KG1 (cell line): ENCODE results near the gene AQP3.
"Not testable (repeated sequence)": the region's sequence is repeated elsewhere in the genome, so short reads cannot be mapped to it uniquely, and the experiment has no call there.

ENCODE experiments used
- DNase-seq: peaks from one replicate; lab custom pipeline; 2025; lab: John Stamatoyannopoulos, UW

Gene AQP3

DNA sequence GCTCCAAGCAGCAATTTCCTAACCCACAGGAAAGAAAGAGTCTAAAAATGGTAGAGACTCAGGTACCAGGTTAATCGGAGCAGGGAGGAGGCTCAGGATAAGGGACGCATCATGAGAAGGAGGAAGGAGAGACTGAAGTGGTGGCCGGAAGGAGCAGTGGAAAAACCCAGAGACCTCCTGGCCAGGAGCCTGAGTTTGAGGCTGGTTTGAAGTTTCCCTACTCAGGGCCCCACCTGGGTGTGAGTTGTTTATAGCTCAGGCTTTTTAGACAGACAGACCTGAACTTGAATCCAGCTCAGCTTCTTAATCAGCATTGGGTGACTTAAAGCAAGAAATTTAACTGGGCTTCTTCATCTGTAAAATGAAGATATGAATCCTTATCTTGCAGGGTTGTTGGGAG, 33.1 kb downstream of the AQP3 start:
- DNase-seq, result no peak

DNA sequence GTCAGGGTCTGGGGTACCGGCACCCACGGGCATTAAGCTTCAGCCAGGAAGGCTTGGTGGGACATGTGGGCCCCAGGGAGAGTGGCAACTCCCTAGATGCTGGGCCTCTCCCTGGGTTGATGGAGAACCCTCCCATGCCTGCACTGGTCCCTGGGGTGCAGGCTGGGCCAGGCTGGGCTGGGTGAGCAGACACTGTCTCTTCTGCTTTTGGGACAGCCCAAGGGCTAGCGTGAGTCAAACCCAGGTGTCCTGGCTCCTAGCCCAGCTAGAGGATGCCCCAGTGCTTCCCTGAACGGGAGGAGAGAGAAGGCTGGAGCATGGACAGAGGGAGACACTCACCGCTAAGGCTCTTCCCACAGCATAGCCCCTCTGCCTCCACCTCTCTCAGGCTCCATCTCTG, 39.3 kb downstream of the AQP3 start:
- no peak for DNase-seq

DNA sequence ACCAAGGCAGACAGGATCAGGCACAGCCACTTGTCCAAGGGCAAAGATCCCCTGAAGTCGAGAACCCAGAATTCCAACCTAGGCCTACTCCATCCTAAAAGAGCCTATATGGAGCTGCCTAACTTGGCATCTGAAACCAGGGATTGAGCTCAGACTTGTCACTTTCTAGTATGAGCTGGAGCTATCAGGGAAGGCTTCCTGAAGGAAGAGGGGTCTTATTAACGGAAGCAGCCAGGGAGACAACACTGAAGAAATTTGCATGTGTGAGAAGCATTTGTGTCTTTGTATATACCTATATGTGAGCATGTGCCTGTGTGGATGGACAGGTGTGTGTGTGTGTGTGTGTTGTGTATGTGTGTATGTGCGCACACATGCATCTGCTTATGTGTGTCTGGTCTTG, 40.3 kb downstream of the AQP3 start:
- DNase-seq, result no peak

DNA sequence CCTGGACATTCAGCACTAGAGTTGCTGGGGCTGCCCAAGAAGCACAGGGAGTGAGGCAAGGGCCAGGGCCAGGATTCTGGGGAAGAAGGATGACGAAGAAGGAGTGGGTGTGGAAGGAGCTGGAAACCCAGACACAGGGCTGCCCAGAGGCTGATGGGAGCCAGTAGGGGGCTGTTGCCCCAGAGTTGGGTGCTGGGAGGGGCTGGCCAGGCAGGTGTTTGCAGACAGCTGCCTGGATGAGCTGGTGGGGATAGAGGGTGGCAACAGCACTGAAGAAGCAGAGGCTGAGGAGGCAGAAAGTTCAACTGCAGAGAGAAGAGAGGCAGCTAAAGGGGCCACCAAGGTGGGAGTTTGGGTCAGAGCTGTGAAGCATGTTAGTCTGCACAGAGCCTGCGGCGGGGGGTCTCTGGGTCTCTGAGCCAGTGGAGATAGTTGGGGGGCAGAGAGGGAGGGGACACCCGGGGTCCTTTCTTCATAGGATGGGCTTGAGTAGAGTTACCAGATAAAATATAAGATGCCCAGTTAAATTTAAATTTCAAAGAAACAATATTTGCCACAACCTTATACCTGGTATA, 42.5 kb downstream of the AQP3 start:
- DNase-seq, result no peak

DNA sequence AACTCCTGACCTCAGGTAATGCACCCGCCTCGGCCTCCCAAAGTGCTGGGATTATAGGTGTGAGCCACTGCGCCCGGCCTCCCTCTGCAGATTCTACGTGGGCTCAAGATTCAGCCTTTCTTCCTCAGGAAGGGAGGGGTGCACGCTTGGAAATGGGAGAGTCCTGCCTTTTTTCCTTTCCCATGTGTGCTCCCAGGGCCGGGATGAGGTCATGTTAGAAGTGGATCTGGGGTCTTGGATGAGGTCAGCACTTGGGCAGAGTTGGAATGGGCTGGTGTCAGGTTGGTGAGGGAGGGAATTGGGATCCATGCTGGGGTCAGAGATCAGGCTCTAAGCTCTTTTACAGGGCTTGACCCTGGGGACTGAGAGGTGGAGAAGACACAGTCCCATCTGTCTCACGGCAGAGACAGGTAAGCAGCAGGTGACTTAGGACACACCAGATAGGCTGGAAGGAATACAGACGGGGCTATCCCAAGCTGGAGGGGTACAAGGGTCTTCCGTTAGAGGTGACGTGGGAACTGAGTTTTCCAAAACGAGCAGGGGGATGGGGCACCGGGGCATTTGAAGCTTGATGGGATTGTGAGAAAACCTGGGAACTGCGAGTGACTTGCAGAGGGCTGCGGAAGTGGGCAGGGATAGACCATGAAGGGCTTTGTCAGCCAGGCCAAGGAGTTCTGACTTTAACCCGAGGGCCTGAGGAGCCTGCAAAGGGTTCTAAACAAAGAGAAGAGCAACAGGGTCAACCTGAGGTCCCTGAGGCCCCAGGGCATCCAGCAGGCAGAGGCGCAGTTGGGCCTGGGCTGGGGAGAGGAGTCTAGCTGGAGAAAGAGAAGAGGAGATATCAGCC, 43.2 kb downstream of the AQP3 start:
- DNase-seq, result no peak

DNA sequence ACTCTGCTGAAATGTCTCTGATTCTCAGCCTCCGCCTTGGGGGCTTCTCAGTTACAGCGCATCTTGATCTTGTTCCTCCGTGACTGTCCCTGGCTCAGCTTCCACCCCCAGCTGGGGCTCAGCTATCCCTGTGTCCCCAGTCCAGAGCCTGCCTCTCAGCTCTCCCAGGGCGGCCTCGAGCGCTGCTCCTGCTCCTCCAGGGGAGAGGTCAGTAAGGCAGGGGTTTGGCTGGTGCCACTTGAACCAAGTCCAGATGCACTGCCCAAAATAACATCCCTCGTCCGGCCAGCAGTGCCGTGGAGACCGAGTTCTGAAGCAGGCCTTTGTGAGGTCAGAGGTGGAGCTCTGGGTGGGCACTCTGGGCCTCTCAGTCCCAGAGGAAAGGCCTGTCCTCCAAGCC, 45.0 kb downstream of the AQP3 start, which contains the start of gene AQP7:
AQP7 (minus strand) TSS at position 198 of the 400 bp plus-strand sequence. CDS start 1,306 bp downstream, outside the sequence.
- DNase-seq, result not testable (repeated sequence)

DNA sequence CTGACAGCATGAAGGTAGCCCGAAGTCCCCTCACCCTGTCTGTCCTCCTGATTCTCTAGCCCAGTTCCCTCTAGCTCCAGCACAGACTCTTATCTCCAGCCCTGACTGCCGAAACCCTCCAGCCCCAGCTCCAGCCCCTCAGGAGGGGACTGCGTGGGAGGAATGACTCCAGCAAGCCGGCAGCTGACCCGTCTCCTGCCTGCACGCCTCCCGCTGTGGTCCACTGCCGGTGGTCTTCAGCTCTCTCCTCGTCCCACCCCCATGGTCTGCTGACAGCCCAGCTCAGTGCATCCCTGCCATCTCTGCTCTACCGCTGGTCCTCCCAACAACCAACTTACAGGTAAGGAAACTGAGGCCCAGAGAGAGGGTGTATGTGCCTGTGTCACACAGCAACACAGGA, 45.6 kb downstream of the AQP3 start:
- DNase-seq, result not testable (repeated sequence)

DNA sequence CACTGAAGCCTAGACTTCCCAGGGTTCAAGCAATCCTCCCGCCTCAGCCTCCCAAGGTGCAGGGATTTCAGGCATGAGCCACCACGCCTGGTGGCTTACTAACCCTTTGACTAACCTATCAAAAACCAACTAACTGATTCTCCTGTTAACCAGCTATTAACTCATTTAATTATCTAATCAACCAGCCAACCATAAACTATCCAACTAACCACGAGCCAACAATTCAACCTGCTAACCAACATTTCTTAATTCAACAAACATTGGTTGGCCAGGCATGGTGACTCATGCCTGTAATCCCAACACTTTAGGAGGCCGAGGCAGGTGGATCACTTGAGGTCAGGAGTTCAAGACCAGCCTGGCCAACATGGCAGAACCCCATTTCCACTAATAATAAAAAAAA, 48.3 kb downstream of the AQP3 start:
- DNase-seq, result not testable (repeated sequence)

DNA sequence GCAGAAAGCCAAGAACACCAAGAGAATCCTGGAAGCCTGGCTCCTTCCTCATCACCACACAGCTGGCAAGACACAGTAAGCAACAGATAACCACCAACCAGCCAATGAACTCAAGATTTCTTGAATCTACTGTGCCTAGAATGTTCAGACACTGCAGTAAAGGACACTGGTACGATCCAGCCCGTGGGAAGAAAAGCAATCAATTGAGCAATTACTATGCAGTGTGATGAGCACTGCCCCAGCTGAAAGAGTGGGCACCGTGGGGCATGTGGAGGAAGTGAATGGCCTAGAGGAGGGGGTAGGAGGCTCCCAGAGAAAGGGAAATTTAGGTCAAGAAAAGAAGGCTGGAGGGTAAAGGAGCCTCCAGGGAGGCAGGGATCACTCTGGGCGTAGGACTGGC, 49.6 kb downstream of the AQP3 start:
- not testable (repeated sequence) for DNase-seq

DNA sequence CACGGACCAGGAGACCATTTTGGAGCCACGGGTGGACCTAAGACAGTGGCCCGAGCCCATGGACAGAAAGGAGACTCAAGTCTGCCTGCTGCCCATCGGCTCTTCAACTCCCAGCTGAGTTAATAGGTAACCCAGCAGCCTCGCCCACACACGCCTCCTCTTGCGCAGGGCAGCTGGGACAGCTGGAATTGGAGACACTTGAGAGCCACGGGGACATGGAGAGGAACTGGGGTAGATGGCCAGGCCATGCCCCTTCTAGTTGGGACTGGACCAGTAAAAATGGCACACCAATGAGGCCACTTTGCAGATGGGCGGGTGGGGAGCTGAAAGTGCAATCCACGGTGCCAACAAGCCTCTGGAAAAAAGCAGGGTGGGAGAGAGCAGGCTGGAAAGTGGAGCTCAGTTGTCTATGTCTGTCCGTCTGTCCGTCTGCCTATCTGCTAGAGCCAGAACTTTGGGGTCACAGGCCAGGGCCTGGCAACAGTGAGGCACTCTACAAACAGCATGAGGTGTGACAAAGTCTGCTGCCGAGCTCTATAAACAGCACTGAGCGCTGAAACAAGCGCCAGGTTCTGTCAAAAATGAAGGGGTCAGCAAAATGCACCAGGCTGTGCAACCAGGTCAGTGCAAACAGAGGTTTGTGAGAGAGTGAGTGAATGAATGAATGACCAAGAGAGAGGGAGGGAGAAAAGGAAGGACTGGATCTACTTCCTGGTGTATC, 52.1 kb downstream of the AQP3 start:
- not testable (repeated sequence) for DNase-seq

DNA sequence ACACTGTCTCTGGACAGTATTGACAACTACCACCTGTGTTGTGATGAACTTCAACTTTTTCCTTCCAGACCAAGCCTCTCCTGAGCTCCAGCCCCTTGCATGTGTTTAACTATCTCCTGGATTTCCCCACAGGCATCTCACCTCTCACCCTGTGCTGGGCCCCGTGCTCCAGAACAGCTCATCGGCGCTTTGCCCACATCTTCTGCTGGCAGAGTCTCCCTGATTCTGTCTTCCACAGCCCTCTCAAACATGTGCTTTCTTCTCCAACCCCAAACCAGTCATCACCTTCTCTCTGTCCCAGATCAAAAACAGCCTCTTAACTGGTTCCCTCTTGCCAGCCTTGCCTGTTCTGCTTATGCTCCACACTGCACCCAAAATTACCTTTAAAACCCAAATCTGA, 53.4 kb downstream of the AQP3 start:
- not testable (repeated sequence) for DNase-seq

DNA sequence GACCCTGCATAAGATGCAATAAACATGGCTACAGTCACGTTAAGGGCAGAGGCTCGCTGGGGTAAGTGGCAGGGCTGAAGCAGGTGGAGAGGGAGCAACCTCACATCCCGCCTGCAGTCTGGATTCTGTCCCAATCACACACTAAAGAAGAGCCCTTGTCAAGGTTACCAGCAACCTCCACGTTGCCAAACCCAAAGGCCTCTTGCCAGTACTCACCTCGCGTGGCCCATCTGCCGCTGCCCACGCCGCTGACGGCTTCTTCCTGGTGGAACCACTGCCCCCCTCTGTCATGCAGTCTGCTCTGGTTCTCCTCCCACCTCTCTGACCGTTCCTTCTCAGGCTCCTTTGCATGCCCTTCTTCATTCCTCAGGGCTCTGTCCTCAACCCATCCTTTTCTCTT, 53.8 kb downstream of the AQP3 start:
- no peak for DNase-seq

DNA sequence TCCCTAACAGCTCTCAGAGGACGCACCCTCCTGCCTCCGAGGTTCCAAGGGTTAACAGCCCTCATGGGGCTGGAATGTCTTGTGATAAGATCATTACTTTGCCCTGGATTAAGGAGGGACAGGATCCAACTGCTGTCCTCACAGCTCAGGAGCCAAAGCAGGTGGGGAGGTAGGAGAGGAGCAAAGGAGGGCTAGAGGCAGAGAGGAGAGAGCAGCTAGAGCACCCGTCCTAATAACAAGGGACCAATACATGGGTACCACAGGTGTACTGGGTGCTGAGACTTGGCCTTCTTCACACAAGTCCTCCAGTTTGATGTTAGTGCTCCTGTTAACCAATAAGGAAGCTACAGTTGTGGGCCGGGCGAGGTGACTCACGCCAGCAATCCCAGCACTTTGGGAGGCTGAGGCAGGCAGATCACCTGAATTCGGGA, 54.8 kb downstream of the AQP3 start:
- DNase-seq, result not testable (repeated sequence)
